T-helper 9 cell (primary cell): ENCODE data around the gene RNPS1.
"Not testable (repeated sequence)": the region's sequence is repeated elsewhere in the genome, so short reads cannot be mapped to it uniquely, and the experiment has no call there.

Experiments used
- DNase-seq: peaks from one replicate; pipeline ENCODE4 v3.0.0-alpha.2; 2020

RNPS1 gene

DNA sequence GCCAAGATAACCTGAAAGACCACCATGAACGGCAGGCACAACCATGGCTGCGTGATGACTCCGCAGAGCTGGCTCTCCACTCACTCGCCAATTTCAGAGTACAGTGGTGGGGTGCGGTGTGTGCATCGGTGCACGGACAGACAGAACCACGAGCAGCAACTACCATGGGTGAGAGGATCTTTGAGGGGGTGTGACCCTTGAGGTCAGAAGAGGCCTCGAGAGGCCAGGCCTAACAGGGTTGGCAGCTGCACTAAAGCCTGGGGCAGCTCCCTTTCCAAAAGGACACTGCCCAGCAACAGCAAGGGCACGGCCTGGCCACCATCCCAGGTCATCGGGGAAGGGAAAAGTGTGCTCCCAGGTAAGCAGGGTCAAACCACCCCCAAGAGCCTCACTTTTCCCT lies 14.6 kb downstream of the RNPS1 start:
- no peak for DNase-seq

DNA sequence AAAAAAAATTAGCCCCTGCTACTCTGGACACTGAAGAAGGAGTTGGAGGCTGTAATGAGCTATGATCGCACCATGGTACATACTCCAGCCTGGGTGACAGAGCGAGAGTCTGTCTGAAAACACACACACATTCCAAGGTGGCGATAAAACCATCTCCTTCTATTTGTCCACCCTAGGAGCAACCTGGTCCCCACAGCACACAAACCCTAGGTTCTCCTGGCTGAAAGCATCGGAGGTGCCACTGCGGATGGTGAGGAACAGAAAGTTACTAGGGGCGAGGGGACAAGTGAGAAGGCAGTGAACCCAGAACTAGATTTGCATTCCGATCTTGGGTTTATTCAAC lies 15.1 kb downstream of the RNPS1 start:
- DNase-seq, result no peak

DNA sequence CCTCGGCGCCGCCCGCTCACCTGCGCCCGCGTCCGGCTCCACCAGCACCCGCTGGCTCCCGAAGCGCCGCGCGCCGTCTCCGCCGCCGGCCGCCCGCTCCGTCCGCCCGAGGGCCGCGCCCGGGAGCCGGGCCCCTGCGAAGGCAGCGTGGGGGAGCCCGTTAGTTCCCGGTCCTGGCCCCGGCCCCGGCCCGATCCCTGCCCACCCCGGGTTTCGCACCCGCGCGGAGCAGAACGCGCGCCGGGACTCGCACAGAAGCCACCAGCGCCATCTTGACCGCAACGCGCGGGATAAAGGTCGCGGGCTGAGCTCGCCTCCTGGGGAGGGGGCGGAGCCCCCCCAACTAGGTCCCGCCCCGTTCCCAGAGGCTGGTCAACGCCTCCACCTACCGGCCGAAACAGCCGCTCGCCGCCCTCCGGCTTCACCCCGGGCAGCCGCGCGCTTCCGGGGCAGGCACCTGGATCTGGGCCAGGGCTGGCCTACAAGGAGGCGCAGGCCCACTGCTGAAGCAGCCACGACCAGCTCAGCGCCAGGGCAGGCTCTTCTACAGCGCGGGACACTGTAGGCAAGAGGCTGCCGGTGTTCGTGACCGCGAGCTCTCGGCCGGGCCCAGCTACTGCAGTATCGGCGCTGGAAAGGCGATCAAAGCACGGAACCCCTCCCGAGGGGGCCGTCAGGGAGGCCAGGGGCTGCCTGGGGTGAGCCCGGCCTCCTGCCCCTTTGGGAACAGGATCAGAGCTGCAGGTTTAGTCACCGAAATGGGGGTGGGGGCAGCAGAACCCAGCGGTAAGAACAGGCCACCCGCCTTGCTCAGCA lies 16.4 kb downstream of the RNPS1 start, which contains the start of gene ECI1:
TSS of gene ECI1 (minus strand) at position 292 of the 816 bp plus-strand sequence. CDS start at position 271, 21 bp downstream.
- peak; percentile 66 for DNase-seq

DNA sequence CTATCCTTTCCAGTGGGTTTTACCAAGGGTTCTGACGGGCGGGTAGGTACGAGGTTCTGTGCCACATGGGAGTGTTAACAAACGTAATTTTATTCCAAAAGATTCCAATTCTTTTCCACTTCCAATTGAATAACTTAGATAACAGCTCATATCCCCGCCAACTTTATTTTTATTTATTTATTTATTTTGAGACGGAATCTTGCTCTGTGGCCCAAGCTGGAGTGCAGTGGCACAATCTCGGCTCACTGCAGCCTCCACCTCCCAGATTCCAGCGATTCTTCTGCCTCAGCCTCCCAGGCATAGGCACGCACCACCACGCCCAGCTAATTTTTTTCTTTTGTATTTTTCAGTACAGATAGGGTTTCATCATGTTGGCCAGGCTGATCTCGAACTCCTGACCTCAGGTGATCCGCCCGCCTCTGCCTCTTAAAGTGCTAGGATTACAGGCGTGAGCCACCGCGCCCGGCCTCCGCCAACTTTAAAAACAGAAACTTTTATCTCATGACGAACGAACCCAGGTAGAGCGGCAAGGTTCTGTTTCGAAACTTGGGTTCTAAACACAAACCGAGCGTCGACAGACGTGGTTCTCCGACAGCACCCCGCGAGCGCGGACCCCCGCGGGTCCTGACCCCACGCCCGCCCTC lies 17.2 kb downstream of the RNPS1 start:
- peak; percentile 21 for DNase-seq

DNA sequence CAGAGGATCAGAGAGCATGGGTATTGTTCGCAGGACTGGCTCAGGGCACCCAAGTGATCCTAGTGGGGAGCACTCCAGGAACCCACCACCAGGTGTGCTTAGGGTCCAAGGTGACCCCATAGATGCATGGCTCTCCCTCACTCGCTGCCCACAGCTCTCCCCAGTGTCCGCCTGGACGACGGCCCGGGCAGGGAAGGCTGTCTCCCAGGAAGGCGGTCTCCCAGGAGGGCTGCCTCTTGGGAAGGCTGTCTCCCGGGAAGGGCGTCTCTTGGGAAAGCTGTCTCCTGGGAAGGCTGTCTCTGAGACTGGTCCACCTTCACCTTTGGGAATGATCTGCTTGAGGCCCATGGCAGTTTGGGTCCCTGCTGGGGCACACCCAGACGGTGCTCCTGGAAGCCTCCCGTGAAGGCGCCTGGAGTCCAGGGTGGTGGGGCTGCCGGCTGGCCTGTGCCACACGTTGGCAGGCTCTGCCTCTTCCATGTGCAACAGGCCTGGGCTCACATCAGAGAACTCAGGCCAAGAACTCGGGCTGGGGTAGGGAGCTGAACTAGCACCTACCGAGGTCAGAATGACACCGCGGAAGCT lies 21.5 kb downstream of the RNPS1 start:
- DNase-seq, result no peak

DNA sequence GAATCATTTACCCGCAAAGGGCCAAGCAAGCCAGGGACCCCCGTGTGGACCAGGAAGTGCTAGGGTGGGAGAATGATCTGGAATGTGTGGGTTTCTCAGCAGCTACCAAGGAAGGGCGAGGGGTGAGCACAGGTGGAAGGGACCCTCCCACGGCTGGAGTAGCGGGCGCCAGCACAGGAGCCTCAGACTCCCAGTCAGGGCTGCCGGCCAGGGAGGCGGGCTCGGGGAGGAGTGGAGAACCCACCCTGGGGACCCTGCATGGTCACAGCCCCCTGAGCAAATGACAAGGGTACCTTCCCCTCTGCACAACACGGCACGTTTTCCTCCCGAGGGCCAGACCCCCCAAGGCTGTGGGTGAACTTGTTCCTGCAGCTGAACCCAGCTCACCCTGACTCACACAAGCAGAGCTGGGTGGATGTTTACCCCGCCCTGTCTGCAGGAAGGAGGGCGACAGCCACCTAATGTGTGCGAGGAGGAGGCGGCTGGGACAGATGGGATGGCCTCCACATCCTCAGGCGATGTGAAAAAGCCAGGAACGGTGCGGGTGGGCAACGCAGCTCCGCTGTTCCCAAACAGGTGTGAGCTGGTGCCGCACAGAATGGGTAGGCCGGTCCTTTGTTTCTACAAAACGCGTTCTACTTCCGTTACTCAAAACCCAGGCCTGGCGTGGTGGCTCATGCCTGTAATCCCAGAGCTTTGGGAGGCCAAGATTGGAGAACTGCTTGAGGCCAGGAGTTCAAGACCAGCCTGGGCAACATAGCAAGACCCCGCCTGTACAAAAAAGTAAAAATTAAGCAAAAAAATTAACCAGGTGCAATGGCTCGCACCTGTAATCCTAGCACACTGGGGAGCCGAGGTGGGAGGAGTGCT lies 22.8 kb downstream of the RNPS1 start:
- no peak for DNase-seq

DNA sequence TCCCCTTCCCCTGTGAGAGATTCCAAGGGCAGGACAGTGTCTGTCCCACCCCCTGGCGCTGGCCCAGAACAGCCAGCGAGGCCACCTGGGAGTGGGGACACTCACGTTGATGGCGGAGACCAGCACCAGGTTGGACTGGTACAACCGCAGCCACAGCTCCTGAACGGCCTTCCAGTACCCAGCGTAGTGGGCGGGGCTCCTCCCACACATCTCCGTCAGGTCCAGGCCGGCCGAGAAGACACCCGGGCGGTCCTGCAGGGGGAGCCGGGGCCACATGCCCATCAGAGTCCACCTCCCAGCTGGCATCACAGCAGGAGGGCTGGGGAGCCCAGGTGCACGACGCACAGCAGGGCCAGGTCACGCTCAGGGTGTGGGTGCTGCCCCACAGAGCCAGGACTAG lies 23.6 kb downstream of the RNPS1 start:
- DNase-seq, result no peak

DNA sequence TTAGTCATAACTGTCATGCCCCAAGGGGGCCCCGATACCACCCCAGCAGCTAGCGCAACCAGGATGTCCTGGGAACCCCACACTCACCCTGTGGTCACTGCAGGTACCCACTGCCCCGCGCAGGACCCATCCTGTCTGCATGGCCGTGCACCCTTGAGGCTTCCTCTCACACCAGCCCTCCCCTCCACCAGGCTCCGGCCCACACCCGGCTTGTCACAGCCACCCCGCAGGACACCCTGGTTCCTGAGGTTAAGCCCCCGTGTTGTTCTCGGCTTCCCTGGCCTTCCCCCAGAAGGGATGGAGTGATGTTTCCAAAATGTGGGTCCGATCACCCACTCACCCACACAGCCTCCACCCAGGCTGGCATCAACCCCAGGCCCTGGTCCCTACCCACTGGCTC lies 24.1 kb downstream of the RNPS1 start:
- DNase-seq, result no peak

DNA sequence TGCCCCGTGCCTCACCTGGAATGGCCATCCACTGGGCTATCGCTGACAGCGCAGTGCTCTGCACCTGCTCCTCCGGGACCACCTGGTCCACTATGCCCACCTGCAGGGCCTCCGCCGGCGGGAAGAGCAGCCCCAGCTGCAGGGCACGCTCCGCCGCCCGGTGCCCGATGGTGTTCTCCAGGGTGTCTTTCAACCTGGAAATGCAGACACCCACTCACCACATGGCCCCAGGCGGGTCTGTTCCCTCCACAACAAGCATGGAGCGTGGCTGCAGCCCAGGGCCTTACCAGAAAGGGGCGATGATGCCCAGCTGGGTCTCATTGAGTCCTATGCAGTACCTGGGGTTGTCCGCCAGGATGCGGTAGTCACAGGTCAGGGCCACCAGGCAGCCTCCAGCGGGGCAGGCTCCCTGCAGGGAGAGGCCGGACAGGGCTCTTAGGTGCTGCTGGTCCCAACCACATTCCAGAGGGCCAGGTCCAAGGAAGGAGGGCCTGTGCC lies 24.8 kb downstream of the RNPS1 start:
- no peak for DNase-seq

DNA sequence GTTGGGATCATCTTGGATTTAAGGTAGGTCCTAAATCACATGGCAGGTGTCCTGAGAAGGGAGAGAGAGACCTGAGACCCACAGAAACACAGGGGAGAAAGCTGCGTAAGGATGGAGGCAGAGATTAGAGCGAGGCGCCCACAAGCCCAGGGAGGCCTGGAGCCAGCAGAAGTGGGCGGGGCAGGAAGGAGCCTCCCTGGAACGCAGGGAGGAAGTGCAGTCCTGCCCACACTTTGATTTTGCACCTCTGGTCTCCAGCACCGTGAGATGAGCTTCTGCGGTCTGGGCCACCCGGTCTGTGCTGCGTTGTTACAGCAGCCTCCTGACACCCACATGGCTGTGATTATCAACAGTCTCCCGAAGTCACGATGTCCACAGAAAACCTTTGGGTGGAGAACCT lies 25.3 kb downstream of the RNPS1 start:
- no peak for DNase-seq

DNA sequence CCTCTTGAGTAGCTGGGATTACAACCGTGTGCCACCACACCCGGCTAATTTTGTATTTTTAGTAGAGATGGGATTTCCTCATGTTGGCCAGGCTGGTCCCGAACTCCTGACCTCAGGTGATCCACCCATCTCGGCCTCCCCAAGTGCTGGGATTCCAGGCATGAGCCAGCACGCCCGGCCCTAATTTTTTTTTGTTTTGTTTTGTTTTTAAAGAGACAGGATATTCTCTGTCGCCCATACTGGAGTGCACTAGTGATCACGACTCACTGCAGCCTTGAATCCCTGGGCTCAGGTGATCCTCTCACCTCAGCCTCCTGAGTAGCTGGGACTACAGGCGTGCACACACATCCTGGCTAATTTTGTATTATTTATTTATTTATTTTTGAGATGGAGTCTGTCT lies 27.6 kb downstream of the RNPS1 start:
- DNase-seq, result not testable (repeated sequence)

DNA sequence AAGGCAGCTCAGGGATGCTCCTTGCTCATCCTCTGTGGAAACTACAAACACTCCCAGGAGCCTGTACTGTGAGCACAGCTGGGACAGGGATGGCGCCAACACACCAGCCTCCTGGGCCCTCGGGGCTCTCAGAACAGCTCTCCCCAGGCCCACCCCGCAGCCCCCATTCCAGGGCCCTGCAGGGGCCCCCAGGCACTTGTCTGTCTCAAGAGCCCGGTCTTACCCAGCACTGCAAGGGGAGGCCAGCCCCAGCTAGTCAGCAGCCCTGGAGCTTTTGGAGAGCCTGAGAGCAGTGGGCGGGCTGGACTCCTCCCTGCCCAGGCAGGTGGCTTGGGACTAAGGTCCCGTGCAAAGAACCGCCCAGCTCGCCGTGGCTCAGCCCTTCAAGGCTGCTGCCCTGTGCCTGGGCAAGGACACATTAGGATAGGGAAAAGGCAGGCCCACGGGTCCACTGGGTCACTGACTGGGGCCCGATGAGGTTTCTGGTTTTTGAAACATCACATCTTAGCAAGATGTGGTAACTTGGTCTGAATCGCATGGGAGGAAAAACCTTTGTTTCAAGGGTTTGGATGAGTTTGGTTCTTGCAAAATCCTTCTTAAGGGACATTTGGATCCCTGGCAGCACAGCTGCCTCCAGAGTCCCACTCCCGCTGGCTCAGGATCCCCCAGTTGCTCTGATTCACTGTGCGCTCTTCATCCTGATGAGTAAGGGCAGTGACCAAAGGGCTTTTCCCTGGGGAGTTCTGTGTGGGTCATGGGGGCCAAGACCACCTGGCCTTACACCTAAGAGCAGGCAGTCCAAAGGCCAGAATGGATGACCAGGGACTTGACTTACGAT lies 28.9 kb downstream of the RNPS1 start:
- no peak for DNase-seq

DNA sequence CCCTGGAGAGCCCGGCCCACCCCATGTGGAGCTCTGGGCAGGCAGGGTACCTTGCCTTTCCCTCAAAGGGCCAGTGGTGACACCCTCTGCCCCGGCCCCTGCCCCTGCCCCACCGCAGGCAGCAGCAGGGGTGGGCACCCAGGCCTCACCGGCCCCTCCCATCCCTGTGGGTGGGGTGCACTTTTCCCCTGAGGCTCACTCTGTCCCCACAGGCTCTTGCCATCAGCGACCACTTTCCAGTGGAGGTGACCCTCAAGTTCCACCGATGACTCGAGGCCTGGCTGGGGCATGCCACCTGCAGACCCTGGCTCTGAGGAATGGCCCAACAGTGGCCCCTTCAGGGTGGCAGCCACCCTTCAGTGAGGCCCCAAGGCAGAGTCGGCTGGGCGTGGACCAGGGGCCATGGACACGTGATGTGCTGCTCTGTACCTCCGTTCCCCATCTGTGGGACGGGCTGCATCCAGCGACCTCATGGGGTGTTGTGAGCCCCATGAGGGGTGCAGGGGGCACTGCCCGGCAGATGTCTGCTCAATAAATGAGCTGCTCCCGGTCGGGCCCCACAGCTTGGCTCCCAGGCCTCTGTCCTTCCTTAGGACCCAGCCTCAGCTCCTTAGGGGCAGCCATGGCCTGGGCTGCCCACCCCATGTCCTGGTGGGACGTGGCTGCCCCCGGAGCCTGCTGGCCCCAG lies 29.6 kb downstream of the RNPS1 start:
- no peak for DNase-seq

DNA sequence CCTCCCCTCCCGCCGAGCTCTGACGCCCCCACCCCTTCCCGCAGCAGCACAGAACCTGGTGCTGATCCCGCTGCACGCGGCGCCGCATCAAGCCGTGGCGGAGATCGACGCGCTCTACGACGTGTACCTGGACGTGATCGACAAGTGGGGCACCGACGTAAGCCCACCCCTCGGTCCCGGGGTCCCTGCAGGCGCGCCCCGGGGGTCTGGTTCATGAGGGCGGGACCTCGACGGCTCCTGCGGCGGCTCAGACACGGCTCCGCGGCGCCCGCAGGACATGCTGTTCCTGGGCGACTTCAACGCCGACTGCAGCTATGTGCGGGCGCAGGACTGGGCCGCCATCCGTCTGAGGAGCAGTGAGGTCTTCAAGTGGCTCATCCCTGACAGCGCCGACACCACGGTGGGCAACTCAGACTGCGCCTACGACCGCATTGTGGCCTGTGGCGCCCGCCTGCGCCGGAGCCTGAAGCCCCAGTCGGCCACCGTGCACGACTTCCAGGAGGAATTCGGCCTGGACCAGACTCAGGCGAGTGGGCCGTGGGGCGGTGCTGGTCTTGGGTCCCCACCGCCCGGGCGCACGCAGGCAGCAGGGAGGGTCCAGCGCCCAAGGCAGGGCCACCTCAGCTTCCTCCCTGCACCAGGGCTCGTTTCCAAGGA lies 30.3 kb downstream of the RNPS1 start:
- DNase-seq, result no peak

DNA sequence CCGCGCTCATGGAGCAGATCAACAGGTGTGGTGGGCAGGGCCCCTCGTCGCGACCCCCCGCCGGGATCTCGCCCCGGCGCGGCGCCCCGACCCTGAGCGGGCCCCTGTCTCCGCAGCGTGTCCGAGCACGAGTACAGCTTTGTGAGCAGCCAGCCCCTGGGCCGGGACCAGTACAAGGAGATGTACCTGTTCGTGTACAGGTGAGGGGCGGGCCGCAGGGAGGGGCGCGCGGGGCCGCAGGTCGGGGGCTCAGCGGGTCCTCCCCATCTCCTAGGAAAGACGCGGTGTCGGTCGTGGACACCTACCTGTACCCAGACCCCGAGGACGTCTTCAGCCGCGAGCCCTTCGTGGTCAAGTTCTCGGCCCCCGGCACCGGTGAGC lies 30.8 kb downstream of the RNPS1 start:
- no peak for DNase-seq

DNA sequence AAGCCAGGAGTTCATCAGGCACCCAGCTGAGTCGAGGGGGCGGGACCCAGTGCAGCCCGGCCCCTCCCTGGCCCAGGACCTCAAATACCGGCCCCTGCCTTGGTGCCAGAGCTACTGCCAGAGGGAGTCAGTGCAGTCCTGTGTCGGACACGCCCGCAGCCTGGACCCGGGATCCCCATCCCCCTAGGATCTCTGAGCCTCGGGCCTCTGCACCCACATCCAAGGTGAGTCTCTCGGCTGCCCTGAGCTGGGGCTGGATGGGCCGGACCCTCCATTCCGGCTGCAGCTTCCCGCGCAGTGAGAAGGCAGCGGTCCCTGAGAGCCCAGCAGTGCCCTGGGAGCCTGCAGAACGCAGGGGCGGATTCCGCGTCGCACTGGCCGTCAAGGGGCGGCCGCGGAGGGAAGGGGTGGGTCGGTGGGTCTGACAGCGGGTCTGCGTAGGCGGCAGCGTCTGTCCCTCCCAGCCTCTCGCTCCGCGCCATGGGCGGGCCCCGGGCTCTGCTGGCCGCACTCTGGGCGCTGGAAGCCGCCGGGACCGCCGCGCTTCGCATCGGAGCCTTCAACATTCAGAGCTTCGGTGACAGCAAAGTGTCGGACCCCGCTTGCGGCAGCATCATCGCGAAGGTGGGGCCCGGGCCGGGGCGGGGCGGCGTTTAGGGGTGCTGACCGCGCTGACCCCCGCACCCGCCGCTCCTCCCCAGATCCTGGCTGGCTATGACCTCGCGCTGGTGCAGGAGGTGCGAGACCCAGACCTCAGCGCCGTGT lies 31.4 kb downstream of the RNPS1 start, which contains the start of gene DNASE1L2:
TSS of gene DNASE1L2 (plus strand) at position 108 of the 765 bp plus-strand sequence. CDS start at position 481, 373 bp downstream.
- no peak for DNase-seq

DNA sequence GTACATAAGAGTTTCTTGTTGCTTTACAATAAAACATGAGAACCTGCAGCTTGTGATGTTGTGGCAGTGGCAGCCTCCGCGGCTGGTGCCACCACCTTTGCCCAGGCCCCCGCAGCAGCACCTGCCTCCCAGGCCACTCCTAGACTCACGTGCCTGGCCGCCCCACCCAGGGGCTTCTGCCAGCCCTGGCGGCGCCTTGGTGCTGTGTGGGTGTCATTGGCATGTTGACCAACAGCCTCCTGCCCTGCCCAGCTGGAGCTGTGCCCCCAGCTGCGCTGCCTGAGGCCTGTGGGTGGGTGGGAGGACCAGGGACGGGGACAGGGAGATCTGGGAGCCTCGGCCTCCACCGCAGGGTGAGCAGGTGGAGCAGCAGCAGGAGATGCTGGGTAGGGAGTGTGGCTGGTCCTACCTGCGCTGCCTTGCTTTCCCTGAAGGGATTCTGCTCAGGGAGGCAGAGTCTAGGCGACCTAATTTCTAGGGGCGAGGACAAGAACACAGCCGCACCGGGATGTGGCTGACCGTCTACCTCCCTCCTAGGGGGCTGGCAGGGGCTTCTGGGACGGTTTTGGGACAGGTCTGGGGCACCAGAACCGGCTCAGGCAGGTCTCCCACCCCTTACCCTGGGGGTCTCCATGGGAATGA lies 32.1 kb downstream of the RNPS1 start:
- no peak for DNase-seq

DNA sequence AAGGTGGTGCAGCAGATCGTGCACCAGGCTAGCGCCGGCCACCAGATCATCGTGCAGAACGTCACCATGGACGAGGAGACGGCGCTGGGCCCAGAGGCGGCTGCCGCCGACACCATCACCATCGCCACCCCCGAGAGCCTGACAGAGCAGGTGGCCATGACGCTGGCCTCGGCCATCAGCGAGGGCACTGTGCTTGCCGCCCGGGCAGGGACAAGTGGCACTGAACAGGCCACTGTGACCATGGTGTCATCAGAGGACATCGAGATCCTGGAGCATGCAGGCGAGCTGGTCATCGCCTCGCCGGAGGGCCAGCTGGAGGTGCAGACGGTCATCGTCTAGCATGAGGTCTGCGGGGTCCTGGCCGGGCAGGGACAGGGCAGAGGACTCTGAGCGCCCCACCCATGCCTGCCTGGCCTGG lies 32.7 kb downstream of the RNPS1 start:
- DNase-seq, result no peak

DNA sequence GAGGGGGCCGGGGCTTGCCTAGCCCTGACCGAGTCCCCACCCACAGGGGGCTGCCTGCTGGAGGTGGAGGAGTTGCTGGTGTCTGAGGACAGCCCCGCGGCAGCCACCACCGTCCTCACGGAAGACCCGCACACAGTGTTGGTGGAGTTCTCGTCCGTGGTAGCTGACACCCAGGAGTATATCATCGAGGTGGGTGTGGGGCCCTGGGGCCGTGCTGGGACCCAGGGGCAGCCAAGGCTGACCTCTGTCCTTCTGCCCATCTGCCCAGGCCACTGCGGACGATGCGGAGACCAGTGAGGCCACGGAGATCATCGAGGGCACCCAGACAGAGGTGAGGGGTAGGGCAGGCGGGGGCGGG lies 33.1 kb downstream of the RNPS1 start:
- no peak for DNase-seq
